Activated CD8-positive, alpha-beta memory T cell treated with anti-CD3 and anti-CD28 coated beads, Interleukin-2, amount 50 U/mL, for 1 hour (primary cell): Measurements from ENCODE around the gene PHOX2B.

Experiments
- DNase-seq: peaks from one replicate; pipeline ENCODE4 v3.0.0-alpha.2; 2020; ENCODE audit errors: extremely low read depth

The PHOX2B gene

GRCh38 chr4:41748571-41749475, at the start of gene PHOX2B:
TSS of gene PHOX2B (minus strand) at chr4:41748725. CDS start at chr4:41748610, 115 bp downstream.
- DNase-seq, result no peak

GRCh38 chr4:41797260-41797659, 48.7 kb upstream of the PHOX2B start:
- no peak for DNase-seq

DNA sequence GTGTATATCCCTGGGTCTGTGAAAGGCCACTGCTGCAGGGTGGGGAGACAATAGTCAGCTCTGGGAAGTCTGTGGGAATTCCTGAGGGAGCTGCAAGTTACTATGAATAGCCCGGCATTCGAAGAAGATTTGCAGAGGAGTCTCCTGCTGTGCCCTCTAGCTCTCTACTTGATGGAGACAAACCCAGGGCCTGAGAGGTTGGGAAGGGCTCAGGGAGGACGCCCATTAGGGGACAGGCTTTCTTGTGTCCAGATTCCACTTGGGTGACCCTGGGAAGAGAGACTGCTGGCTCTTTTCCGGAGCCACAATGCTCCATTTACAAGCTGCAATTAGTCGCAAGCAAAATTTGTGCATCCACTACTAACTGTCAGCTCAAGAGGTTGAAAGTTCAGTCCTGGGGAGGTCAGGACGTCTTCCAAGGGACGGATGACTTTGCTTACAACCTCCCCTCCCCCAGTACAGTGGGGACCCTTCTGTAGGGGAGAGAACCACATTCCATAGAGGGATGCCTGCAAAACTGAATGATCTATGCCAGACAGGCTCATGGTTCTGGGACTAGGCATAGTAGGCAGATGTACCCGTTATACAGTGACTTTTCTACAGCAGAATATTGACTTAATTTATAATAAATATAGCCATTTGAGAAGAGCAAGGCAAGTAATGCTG, 48.2 kb upstream of the PHOX2B start:
- DNase-seq, result no peak

DNA sequence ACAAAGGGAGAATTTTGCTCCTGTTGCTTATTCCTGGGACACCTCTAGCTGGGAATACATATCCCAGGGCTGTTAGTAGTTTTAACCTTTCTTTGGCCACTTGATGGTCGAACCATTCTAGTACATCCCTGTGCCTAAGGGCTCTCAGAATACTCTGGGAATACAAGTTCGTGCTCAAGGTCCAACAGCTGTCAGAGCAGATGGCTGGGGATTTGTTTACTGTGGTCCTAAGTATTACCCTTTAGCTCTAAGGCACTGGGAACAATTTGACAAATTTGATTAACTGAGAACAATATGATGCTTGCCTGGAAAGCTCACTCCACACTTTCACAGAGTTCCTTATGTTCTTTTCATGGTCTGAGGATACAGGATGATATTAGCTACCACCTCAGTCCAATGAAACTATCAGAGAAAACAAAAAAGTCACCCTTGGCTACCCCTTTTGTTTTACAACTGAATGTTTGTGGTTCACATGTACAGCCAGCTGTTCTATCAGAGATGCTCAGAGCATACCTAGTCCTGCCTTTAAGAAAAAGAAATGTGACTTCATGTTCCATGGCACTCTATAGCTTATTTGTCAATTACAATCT, 47.4 kb upstream of the PHOX2B start:
- no peak for DNase-seq

DNA sequence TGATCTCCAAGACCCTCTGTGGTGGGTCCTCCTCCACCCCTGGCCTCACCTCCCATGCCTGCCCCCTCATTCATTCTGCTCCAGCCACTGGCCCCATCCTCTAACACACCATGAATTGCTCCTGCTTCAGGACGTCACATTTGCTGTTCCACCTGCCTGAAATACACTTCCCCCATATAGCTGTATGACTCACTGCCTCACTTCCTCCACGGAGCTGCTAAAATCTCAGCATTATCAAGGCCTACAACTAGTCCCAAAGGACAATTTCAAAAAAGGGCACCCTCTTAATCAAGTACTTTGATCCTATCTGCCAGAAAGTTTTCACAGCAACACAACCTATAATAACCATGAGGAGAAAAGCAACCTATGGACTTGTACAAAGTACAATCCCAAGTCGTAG, 43.6 kb upstream of the PHOX2B start:
- no peak for DNase-seq

DNA sequence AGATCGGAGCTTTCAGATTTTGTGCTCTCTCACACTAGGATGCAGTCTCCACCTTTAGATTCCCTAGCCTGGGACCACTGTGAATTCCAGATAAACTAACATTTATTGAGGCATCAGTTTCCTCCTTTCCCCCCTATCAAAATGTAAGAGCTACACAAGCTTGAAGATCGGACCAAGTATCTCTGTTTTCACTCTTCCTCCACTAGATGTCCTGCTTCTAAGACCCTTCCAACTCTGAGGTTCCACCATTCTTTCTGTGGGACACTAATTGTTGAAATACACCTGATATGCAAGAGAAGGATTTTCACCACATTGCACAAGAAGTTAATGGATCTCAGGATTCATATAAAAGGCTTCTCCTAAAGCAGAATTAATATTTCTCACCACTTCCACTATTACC, 43.0 kb upstream of the PHOX2B start:
- DNase-seq, result no peak

DNA sequence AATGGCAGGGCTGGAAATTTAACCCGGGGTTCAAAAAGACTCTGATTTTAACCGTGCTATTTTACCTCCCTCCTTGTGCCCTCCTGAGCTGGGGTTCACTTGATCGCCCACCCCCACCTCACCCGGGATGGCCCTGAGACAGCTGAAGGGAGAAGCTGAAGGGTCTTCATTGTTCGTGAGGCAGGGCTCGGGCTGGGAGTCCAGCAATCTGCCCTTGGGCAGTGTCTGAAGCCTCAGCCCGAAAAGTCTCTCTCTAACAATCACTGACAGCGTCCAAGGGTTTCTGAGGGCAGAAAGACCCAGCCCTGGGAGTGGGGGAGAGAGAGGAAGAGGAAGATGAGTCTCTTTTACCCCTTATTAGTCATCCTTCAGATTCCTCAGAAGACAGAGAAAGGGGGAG, 39.4 kb upstream of the PHOX2B start:
- no peak for DNase-seq

GRCh38 chr4:41785665-41786064, 37.1 kb upstream of the PHOX2B start:
- no peak for DNase-seq

DNA sequence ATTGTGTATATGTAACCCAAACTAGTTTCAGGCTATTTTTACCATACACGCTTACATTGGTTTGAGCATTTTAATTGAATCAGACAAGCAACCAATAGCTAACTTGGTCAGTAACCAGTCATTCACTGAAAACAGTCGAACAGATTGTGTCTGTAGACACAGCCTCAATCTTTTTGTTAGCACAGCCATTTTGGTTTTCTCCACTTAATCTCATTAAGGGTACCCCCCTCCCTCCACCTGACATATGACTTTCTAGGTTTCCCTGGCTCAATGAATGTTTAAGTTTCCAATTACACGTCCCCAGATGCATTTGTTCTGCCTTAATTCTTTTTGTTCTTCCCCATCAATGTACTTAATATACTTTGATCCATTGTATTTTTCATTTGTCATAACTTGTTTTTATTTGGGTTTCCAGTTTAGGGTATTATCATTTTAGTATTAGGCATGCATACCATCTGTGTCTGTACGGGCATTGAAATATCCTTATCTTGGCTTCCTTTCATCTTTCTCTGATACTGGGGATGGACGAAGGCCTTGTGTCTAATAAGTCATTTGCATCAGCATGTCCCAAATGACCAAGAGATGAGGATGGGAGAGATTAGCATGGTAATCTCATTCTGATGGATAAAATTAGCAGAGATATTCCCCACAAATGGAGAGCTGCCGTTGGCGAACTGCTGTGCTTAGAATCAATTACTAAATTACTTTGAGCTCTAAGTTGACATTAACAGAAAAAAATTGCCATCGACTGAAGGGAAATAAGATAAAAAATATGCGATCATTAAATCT, 35.9 kb upstream of the PHOX2B start:
- DNase-seq, result no peak

- no peak for DNase-seq
Measured at GRCh38 chr4:41776466-41776865, 27.9 kb upstream of the PHOX2B start.

GRCh38 chr4:41763729-41764128, 15.2 kb upstream of the PHOX2B start:
- no peak for DNase-seq

DNA sequence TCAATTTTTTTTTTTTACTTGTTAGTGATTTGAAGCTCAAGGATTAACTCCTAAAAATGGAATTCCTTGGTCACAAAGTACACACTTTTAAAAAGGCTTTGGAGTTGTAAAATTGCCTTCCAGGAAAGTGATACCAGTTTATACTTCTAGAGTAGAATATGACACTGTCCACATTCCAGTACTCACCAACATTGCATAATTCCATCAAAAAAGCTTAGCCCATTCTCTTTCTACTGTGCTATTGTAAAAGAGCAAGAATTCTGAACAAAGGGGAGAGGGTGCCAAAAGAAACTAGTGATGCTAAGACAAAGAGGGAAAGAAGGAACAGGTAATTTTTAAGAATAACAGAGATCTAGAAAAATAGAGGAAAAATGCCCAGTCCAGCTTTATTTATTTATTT, 10.4 kb upstream of the PHOX2B start:
- DNase-seq, result no peak

DNA sequence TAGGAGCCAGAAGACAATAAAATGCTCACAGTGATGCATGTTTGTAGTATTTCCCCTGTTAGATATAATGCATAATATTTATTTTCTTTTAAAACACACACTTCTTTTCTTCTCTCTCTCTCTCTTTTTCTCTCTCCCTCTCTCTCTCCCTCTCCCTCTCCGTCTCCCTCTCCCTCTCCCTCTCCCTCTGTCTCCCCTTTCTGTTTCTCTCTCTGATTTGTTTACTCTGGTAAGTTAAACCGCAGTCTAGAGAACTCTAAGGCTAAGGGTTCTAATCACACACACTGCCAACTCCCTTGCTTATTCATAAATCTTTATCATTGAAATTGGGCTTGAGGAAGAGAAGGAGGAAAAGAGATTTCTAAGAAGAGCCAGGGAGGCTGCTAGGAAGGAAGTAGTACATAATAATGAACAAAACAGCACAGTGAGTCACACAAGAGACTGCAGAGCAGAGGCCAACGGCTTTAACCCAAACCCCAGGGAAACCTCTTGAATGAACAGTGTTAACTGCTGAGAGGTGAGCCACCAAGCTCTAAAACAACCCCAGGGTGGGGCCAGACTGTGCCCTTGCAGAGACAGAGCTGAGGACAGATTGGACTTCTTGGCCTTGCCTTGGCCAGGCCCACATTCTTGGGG, 9.1 kb upstream of the PHOX2B start:
- DNase-seq, result no peak

- DNase-seq, result no peak
Measured at GRCh38 chr4:41753942-41754341, 5.4 kb upstream of the PHOX2B start.

GRCh38 chr4:41752081-41752836, 3.7 kb upstream of the PHOX2B start:
- no peak for DNase-seq

GRCh38 chr4:41751449-41752061, 3.0 kb upstream of the PHOX2B start:
- no peak for DNase-seq

DNA sequence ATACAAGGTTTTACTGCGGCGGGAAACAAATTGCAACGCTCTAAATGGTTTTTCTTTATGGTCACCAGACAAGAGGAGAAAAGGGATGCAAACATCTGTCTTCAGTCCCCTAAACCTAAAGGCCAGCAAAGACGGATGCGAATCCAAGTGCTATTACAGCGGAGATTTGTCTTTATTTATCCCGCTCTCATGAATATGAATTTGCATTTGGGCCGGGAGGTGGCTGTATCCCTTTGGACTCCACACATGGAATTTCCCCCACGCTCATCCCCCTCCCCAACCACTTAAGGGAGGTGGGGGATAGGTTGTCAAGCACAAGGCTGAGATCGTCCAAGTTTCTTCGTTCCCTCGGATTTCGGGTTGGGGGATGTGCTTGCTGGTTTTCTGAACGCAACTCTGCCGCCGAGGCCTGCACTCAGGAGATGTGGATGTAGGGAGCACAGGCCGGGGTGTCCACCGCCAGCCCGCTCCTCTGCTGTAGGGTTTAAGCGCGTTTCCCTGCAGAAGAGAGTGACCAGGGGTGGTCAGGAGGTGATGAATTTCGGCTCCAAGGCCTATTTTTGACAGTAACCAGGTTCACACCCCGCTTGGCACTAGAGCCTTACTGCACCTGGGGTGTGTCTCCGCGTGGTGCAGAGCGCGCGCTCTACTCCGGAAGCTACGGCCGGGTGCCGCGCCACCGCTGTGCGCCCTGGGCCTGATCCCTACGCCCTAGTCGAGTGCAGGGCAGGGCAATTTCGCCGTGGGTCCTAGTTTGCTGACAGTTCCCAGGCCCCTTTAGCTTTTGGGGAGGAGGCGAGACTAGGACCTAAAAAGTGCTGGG, 2.3 kb upstream of the PHOX2B start:
- no peak for DNase-seq

- DNase-seq, result no peak
Measured at GRCh38 chr4:41750121-41750625, 1.6 kb upstream of the PHOX2B start.

DNA sequence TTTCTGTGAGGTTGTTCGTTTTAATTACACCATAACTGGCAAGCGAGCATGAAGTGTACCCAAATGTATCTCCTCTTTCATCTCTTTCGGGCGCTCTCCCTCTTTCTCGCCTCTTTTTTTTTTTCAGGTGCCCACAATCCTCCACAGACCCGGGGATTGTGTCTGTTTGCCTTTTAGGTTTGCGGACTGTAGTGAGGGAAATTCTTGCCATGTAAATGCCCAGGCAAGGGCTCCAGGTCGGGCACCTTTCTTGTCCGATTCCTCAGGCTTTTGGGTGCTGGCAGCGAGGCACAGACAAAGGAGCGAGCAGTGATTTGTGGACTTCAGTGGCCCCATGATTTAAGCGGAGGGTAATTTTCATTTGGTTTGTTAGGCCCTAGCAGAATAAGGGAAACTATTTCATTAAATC, 1.1 kb upstream of the PHOX2B start:
- no peak for DNase-seq
